ENCODE data around the gene CENPP. TPM values are rescaled to one million over a fixed set of nuclear protein-coding genes. Genes with fewer than 3 reads are reported as not detected.

The CENPP gene
- total RNA-seq = 10 to 100 TPM; 26.5 to 27.0 TPM

GRCh38 chr9:92325269-92325990, at the start of gene CENPP, which contains the start of gene NOL8:
Gene CENPP (plus strand): TSS chr9:92325953.
Gene NOL8 (minus strand): TSS chr9:92325350. CDS start chr9:92324161, 1,189 bp downstream.
- no peaks in the 10 kb centered on the region for H3K9me3 Mint-ChIP-seq
- peaks cover 19% of the 10 kb centered on the region for H3K36me3 Mint-ChIP-seq
- H3K4me1 Mint-ChIP-seq = peaks cover 32% of the 10 kb centered on the region
- DNase-seq = peak; percentile 84
- peak within 1 kb of the TSS; percentile 94 for H3K27ac Mint-ChIP-seq
- peak within 1 kb of the TSS; percentile 90 for H3K4me3 Mint-ChIP-seq
- no peaks in the 10 kb centered on the region for H3K27me3 Mint-ChIP-seq

DNA sequence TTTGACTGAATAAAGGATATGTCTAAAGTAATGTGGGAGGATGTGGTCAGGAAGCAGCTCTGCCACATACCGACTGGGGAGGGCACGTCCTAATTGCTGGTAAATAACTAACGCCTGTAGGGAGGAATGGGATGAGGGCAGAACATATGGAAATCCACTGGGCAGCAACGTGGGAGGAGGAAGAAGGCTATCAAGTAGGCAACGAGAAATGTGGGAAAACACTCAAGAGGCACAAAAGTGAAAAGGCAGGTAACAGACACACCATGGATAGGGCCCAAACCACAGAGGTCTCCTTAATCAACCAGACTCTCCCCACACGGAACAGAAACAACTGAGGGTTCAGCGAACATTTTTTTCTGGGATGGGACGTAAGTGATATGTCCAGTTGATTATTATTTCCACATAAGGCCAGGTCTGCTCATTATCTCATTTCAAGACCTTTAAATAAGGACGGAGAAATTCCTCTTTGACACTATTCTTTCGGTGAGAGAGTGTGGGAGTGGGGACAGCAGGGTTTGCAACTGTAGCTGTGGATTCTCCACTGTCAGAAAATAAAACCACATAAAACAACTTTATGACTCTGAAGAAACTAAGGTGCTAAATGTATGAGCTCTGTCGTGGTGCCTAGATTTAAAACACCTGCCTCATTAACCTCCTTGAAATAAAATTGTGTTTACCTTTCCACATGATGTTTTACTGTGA, 49.3 kb upstream of the CENPP start:
- Mint-ChIP-seq H3K4me3 (no peak overlapping the region), H3K36me3 (peaks cover 58% of the 10 kb centered on the region), H3K27ac (peak overlapping the region; percentile 70), H3K9me3 (no peaks in the 10 kb centered on the region), H3K4me1 (peaks cover 40% of the 10 kb centered on the region), H3K27me3 (no peaks in the 10 kb centered on the region)
- no peak for DNase-seq

DNA sequence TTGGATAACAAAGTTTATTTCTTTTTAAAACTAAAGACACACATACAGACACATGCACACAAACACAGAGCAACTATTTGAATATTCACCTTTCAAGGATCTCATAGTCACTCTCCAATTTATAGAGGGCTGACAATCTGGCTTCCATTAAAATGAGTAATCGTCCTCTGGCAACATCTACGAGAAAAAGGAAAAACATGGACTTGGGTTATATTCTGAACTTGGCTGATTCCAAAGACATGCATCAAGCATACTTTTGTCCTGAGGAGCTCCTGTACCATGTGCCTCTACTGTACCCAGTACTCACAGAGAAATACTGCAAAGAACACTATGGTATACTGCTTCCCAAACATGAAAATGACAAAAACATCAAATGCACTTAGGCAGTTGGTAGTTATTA, 47.6 kb upstream of the CENPP start:
- Mint-ChIP-seq H3K27me3 (no peaks in the 10 kb centered on the region), H3K4me1 (peaks cover 42% of the 10 kb centered on the region), H3K36me3 (peaks cover 51% of the 10 kb centered on the region), H3K27ac (no peak overlapping the region), H3K4me3 (no peak overlapping the region), H3K9me3 (no peaks in the 10 kb centered on the region)
- DNase-seq = no peak

DNA sequence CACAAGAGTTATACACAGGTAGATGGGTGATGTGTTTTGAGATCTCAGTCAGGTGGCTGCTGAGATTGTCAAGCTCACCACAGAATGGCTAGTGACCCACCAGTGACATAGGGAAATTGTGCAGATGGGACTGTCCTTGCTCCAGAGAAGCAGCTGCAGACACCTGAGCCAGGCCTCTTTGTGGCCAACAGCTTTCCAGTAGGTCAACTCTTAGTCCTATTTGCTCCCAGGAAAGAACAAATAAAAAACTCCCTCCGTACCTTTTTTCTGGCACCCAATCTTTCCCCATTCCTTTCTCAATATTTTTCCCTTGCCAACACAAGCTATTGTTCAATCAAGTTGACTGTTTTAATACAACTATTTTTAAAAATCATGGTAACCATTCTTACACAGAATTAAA, 46.5 kb upstream of the CENPP start:
- Mint-ChIP-seq H3K36me3 (peaks cover 46% of the 10 kb centered on the region), H3K4me1 (peaks cover 42% of the 10 kb centered on the region), H3K9me3 (no peaks in the 10 kb centered on the region), H3K27me3 (no peaks in the 10 kb centered on the region), H3K4me3 (no peak overlapping the region), H3K27ac (peak overlapping the region; percentile 27)
- DNase-seq = no peak

GRCh38 chr9:92289708-92290390, 35.9 kb upstream of the CENPP start:
- H3K4me1 Mint-ChIP-seq = peaks cover 44% of the 10 kb centered on the region
- H3K36me3 Mint-ChIP-seq = peaks cover 69% of the 10 kb centered on the region
- no peaks in the 10 kb centered on the region for H3K9me3 Mint-ChIP-seq
- H3K4me3 Mint-ChIP-seq = no peak overlapping the region
- H3K27me3 Mint-ChIP-seq = no peaks in the 10 kb centered on the region
- peak overlapping the region; percentile 44 for H3K27ac Mint-ChIP-seq
- DNase-seq = no peak

- Mint-ChIP-seq H3K27ac (peak overlapping the region; percentile 57), H3K4me3 (peak overlapping the region; percentile 97), H3K36me3 (peaks cover 61% of the 10 kb centered on the region), H3K4me1 (peaks cover 50% of the 10 kb centered on the region), H3K27me3 (no peaks in the 10 kb centered on the region), H3K9me3 (no peaks in the 10 kb centered on the region)
- no peak for DNase-seq
Observed at GRCh38 chr9:92290785-92291429, 34.8 kb upstream of the CENPP start.

DNA sequence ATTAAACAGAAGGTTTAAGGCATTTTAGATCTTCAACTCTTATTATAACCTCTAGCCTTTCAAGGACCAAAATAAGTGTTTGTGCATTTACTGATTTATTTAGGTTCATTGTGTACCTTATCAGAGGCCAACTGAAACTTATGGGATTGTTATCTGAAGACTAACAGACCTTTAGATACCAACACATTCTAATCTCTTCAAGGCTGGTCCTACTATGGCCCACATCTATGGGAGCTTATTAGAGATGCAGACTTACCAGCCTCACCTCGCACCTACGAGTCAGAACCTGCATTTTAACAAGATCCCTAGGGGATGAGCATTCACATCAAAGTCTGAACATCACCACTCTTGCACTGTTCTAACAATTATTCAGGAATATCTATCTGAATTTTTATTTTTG, 34.2 kb upstream of the CENPP start:
- no peaks in the 10 kb centered on the region for H3K9me3 Mint-ChIP-seq
- H3K4me1 Mint-ChIP-seq = peaks cover 54% of the 10 kb centered on the region
- H3K27me3 Mint-ChIP-seq = no peaks in the 10 kb centered on the region
- peak overlapping the region; percentile 97 for H3K4me3 Mint-ChIP-seq
- H3K27ac Mint-ChIP-seq = peak overlapping the region; percentile 99
- no peak for DNase-seq
- peaks cover 61% of the 10 kb centered on the region for H3K36me3 Mint-ChIP-seq

- H3K27ac Mint-ChIP-seq = peak overlapping the region; percentile 99
- no peaks in the 10 kb centered on the region for H3K9me3 Mint-ChIP-seq
- H3K4me1 Mint-ChIP-seq = peaks cover 54% of the 10 kb centered on the region
- no peak for DNase-seq
- no peaks in the 10 kb centered on the region for H3K27me3 Mint-ChIP-seq
- H3K36me3 Mint-ChIP-seq = peaks cover 64% of the 10 kb centered on the region
- H3K4me3 Mint-ChIP-seq = peak overlapping the region; percentile 97
Observed at GRCh38 chr9:92292338-92293074, 33.2 kb upstream of the CENPP start.

GRCh38 chr9:92293075-92293354, 32.7 kb upstream of the CENPP start:
- Mint-ChIP-seq H3K27ac (peak overlapping the region; percentile 99), H3K36me3 (peaks cover 63% of the 10 kb centered on the region), H3K27me3 (no peaks in the 10 kb centered on the region), H3K4me3 (peak overlapping the region; percentile 97), H3K9me3 (no peaks in the 10 kb centered on the region), H3K4me1 (peaks cover 57% of the 10 kb centered on the region)
- no peak for DNase-seq

DNA sequence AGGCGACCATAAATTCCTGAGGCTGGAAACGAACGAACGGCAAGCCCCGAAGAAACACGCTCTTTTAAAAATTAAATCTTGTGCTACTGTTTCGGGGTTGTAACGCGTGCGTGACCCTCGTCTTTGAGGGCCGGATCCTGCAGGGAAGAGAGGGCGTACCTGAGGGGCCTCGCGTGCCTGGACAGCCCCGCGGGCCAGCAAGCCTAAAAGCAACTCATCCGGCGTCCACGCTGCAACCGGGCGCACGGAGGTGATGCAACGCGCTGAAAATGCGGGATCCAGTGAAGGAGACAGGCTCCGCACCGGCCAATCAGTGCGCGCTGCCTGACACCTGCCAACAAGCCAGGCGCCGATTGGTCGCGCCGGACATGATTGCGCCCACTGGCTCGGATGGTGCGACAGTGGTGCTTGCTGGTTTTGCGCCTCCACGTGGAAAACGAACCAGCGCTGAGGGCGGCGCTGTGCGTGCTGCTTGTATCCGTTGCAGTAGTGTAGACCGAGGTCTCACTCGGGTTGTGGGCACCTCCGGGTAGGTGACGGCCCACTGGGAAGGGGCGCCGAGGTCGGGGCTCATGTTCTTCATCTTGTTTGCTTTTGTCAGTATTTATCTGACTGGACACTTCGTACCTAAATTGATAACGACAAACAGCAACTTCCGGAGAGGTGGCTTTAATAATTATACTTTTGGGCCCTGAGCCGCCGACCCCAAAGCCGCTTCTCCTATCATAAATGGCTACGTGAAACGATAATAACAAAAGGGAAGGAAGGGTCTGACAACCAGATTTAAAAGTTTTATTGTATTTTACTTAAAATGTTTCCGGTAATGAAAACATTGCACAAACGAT, 32.1 kb upstream of the CENPP start, which contains the start of gene IARS1:
IARS1 (minus strand) TSS at position 246 of the 845 bp plus-strand sequence. CDS start 4,278 bp downstream, outside the sequence.
- no peaks in the 10 kb centered on the region for H3K9me3 Mint-ChIP-seq
- H3K4me1 Mint-ChIP-seq = peaks cover 55% of the 10 kb centered on the region
- no peaks in the 10 kb centered on the region for H3K27me3 Mint-ChIP-seq
- peak; percentile 100 for DNase-seq
- peak within 1 kb of the TSS; percentile 99 for H3K27ac Mint-ChIP-seq
- H3K4me3 Mint-ChIP-seq = peak within 1 kb of the TSS; percentile 97
- H3K36me3 Mint-ChIP-seq = peaks cover 56% of the 10 kb centered on the region

DNA sequence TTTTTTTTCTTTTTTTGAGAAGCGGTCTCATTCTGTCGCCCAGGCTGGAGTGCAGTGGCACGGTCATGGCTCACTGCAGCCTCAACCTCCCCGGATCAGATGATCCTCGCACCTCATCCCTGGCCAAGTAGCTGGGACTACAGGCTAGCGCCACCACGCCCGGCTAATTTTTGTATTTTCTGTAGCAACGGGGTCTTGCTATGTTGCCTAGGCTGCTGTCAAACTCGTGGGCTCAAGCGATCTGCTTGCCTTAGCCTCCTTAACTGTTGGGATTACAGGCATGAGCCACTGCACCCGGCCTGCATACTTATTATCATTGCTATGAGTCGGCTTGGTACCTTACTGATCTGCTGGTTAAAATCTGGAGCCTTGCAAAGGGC, 31.5 kb upstream of the CENPP start:
- H3K4me3 Mint-ChIP-seq = peak overlapping the region; percentile 97
- peaks cover 56% of the 10 kb centered on the region for H3K4me1 Mint-ChIP-seq
- peaks cover 58% of the 10 kb centered on the region for H3K36me3 Mint-ChIP-seq
- no peaks in the 10 kb centered on the region for H3K27me3 Mint-ChIP-seq
- H3K27ac Mint-ChIP-seq = peak overlapping the region; percentile 99
- DNase-seq = peak; percentile 14
- H3K9me3 Mint-ChIP-seq = no peaks in the 10 kb centered on the region

DNA sequence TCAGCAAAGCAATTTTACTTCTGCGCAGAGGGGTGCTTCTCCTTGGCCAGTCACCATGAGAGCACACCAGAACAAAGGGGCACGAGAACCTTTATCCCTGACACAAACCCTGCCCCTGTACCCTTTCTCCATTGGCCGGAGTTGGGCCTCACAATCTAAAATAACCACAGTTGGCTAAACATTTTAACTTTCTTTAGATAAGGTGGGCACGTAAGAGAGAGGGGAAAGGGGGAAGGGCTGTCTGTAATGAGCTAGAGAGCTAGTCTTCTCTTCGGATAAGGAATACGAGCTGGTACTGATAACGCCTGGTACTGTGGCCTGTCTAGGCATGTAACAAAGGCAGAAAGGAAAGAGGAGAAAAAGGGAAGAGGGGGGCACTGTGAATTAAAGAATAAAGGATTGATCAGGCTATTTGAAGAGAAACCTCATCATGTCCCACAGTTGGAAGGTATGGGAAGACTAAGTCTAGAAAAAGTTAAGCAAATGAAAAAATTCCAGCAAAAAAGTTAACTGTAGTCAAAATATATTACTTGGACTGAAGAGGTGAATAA, 30.4 kb upstream of the CENPP start:
- Mint-ChIP-seq H3K27me3 (no peaks in the 10 kb centered on the region), H3K4me3 (no peak overlapping the region), H3K4me1 (peaks cover 50% of the 10 kb centered on the region), H3K36me3 (peaks cover 51% of the 10 kb centered on the region), H3K27ac (peak overlapping the region; percentile 5), H3K9me3 (no peaks in the 10 kb centered on the region)
- DNase-seq = no peak

- Mint-ChIP-seq H3K36me3 (peaks cover 46% of the 10 kb centered on the region), H3K27ac (peak overlapping the region; percentile 47), H3K4me1 (peaks cover 45% of the 10 kb centered on the region), H3K9me3 (no peaks in the 10 kb centered on the region), H3K27me3 (no peaks in the 10 kb centered on the region), H3K4me3 (no peak overlapping the region)
- no peak for DNase-seq
Observed at GRCh38 chr9:92295827-92296258, 29.9 kb upstream of the CENPP start.
